ENCODE results near the gene UBALD2.

Gene UBALD2

GRCh38 chr17:76314392-76315227, 49.5 kb downstream of the UBALD2 start:
- TF ChIP-seq EZH2 (IDR thresholded peaks at IDR 0.05) (no peak), FOXP2 (optimal IDR thresholded peaks at IDR 0.05; ENCODE audit: control extremely low read depth, extremely low read length, insufficient read depth) (no peak), POLR2AphosphoS5 (IDR thresholded peaks at IDR 0.05; ENCODE audit: borderline replicate concordance, low read depth, low read length) (no peak)
- Histone ChIP-seq H3K4me3 (no peak overlapping the region), H3K9ac (ENCODE audit: insufficient read length) (no peak overlapping the region), H3K27ac (peak overlapping the region; percentile 20; the same call in 1 of the 2 replicates), H3K9me3 (ENCODE audit: low read depth, low read length) (no peaks in the 10 kb centered on the region), H3K36me3 (ENCODE audit: insufficient read depth, low read length) (peaks cover 30% of the 10 kb centered on the region; the same call in 1 of the 2 replicates)
- DNase-seq (ENCODE audit: low read depth, low spot score) = no peak

- TF ChIP-seq EZH2 (IDR thresholded peaks at IDR 0.05) (no peak), FOXP2 (optimal IDR thresholded peaks at IDR 0.05; ENCODE audit: control extremely low read depth, extremely low read length, insufficient read depth) (no peak), POLR2AphosphoS5 (IDR thresholded peaks at IDR 0.05; ENCODE audit: borderline replicate concordance, low read depth, low read length) (no peak)
- Histone ChIP-seq H3K9ac (ENCODE audit: insufficient read length) (no peak overlapping the region), H3K36me3 (ENCODE audit: insufficient read depth, low read length) (peaks cover 17% of the 10 kb centered on the region; the same call in 1 of the 2 replicates), H3K4me3 (no peak overlapping the region), H3K27ac (no peak overlapping the region), H3K9me3 (ENCODE audit: low read depth, low read length) (no peaks in the 10 kb centered on the region)
- DNase-seq (ENCODE audit: low read depth, low spot score) = no peak
Measured at GRCh38 chr17:76317535-76317934, 52.4 kb downstream of the UBALD2 start.

GRCh38 chr17:76318586-76318985, 53.4 kb downstream of the UBALD2 start:
- no peak for DNase-seq (ENCODE audit: low read depth, low spot score)
- Histone ChIP-seq H3K9me3 (ENCODE audit: low read depth, low read length) (no peaks in the 10 kb centered on the region), H3K4me3 (no peak overlapping the region), H3K27ac (no peak overlapping the region), H3K9ac (ENCODE audit: insufficient read length) (no peak overlapping the region), H3K36me3 (ENCODE audit: insufficient read depth, low read length) (peaks cover 11% of the 10 kb centered on the region; the same call in 1 of the 2 replicates)
- TF ChIP-seq POLR2AphosphoS5 (IDR thresholded peaks at IDR 0.05; ENCODE audit: borderline replicate concordance, low read depth, low read length) = no peak
- TF ChIP-seq FOXP2 (optimal IDR thresholded peaks at IDR 0.05; ENCODE audit: control extremely low read depth, extremely low read length, insufficient read depth) = no peak
- no peak for TF ChIP-seq EZH2 (IDR thresholded peaks at IDR 0.05)
